Psoas muscle (tissue), 8 donors: ENCODE data around the gene DOK6. TPM values are rescaled to one million over a fixed set of nuclear protein-coding genes. Genes with fewer than 3 reads are reported as not detected.

ENCODE experiments used
- ATAC-seq, 4 donors: fragments of 200-7000 bp; cut with Tn5 transposase; one replicate each; pipeline ENCODE4 v1.9.1; 2020; ENCODE audit warnings: moderate library complexity in 3 of 4, mild to moderate bottlenecking in 2 of 4
- DNase-seq, 2 donors: peaks; one replicate each; pipeline ENCODE4 v3.0.0-alpha.2; 2020
- H3K27ac ChIP-seq: fragments of 200-600 bp; one replicate; pipeline ENCODE4 v1.8.0; 2022
- H3K27me3 ChIP-seq, 3 donors: fragments of 200-600 bp in 1 of 3; one replicate each; pipeline versions ENCODE4 v1.6.1 to v1.8.0; 2013 to 2022; ENCODE audit warnings: low read length in 2 of 3, mild to moderate bottlenecking in 2 of 3, moderate library complexity in 1 of 3; ENCODE audit not compliant: insufficient read depth in 3 of 3
- H3K36me3 ChIP-seq, 2 donors: fragments of 200-600 bp in 1 of 2; one replicate each; pipeline versions ENCODE4 v1.6.1 to v1.8.0; 2013 to 2022; ENCODE audit warnings: low read depth in 1 of 2, mild to moderate bottlenecking in 1 of 2, moderate library complexity in 1 of 2; ENCODE audit not compliant: insufficient read depth in 1 of 2
- H3K4me1 ChIP-seq: fragments of 200-600 bp; one replicate; pipeline ENCODE4 v1.8.0; 2022
- H3K4me3 ChIP-seq: fragments of 200-600 bp; one replicate; pipeline ENCODE4 v1.8.0; 2022; ENCODE audit warnings: mild to moderate bottlenecking
- H3K9me3 ChIP-seq: fragments of 200-600 bp; one replicate; pipeline ENCODE4 v1.8.0; 2022
- CTCF ChIP-seq: fragments of 200-600 bp; IDR thresholded peaks from one replicate; pipeline ENCODE4 v1.8.0; 2022; ENCODE audit warnings: antibody characterized with exemption
- WGBS, 3 donors: extraction: QIAGEN DNeasy Blood & Tissue Kit; methylation state at CpG; one replicate each; pipeline versions ENCODE4 v1.1.6 to v1.1.7; 2013; 5-methylcytosine and 5-hydroxymethylcytosine counted together
- intact Hi-C, 2 donors: fragments of 100-400 bp; cut with DNase I; formaldehyde crosslinking; loops; one replicate each; pipeline versions ENCODE4 v1.11.0 to v1.14.2; 2022
- polyA plus RNA-seq, 3 donors: library from polyadenylated mRNA; stranded (reverse); fragments of 200-250 nt; gene quantifications; one replicate each; pipeline ENCODE4 v1.2.3, GENCODE V29; 2013
- total RNA-seq, 4 donors: library from RNA; stranded (reverse); fragmentation: NEBNext Ultra II Directional in 2 of 4; extraction: Animal tissue kit (Norgen Biotek cat#: 25700) in 2 of 4; gene quantifications; one replicate each; pipeline versions ENCODE4 v1.2.1 to v1.2.4, GENCODE V29; 2021 to 2023
- donor health status: healthy with polysubstance abuse.
- donor health status: DM: no; HTN: no; CAD: no; lungs with moderate emphysema.
- donor health status: Bipolar disorder and iron deficiency.
- donor health status: healthy.
- donor health status: DM: yes; HTN: yes; CAD: no.
- donor health status: DM: no; HTN: no; CAD: no.
- donor health status: DM: no; HTN: no; CAD: no.
- donor health status: DM: yes; HTN: yes; CAD: no.

Gene DOK6
- total and polyA plus RNA-seq, 7 donors, result 0.05 to 0.97 (median 0.18) TPM

- DNase-seq, result no peak
- intact Hi-C loops, result no loop called here
- Histone ChIP-seq H3K4me3 (no peak overlapping the region), H3K9me3 (no peaks in the 10 kb centered on the region), H3K36me3 (no peaks in the 10 kb centered on the region), H3K27me3 (no peaks in the 10 kb centered on the region), H3K27ac (no peak overlapping the region), H3K4me1 (no peaks in the 10 kb centered on the region)
- no peak for ATAC-seq
- 72 to 87% (median 84%) methylated on average over 5 of the region's 5 CpGs for WGBS, 3 donors
- no peak for TF ChIP-seq CTCF
These were observed 82.9 kb downstream of the DOK6 start for GRCh38 chr18:69483574-69483973.

- no peaks in the 10 kb centered on the region for H3K4me1 ChIP-seq
- no peaks in the 10 kb centered on the region for H3K9me3 ChIP-seq
- WGBS, 3 donors, result 56 to 64% (median 57%) methylated on average over 6 of the region's 6 CpGs
- no peak overlapping the region for H3K4me3 ChIP-seq
- no peak for DNase-seq
- TF ChIP-seq CTCF, result no peak
- no peaks in the 10 kb centered on the region for H3K36me3 ChIP-seq
- no peaks in the 10 kb centered on the region for H3K27me3 ChIP-seq
- H3K27ac ChIP-seq, result no peak overlapping the region
- intact Hi-C loops, result no loop called here
- ATAC-seq, result no peak
These were observed 84.2 kb downstream of the DOK6 start for GRCh38 chr18:69484699-69485396.

- Histone ChIP-seq H3K9me3 (no peaks in the 10 kb centered on the region), H3K4me3 (no peak overlapping the region), H3K27me3 (no peaks in the 10 kb centered on the region), H3K36me3 (no peaks in the 10 kb centered on the region), H3K27ac (no peak overlapping the region), H3K4me1 (no peaks in the 10 kb centered on the region)
- no peak for DNase-seq
- ATAC-seq, result no peak
- no peak for TF ChIP-seq CTCF
- intact Hi-C loops, result no loop called here
- 65 to 91% (median 76%) methylated on average over 6 of the region's 6 CpGs for WGBS, 3 donors
These were observed 87.1 kb downstream of the DOK6 start for GRCh38 chr18:69487488-69488394.

GRCh38 chr18:69490072-69490471, 89.4 kb downstream of the DOK6 start:
- no peak overlapping the region for H3K4me3 ChIP-seq
- intact Hi-C loops, result no loop called here
- TF ChIP-seq CTCF, result no peak
- no peak for ATAC-seq
- no peaks in the 10 kb centered on the region for H3K36me3 ChIP-seq
- H3K27ac ChIP-seq, result no peak overlapping the region
- no peak for DNase-seq
- no peaks in the 10 kb centered on the region for H3K4me1 ChIP-seq
- H3K9me3 ChIP-seq, result no peaks in the 10 kb centered on the region
- WGBS, 3 donors, result 66 to 81% (median 68%) methylated on average over 1 of the region's 1 CpG
- H3K27me3 ChIP-seq, result no peaks in the 10 kb centered on the region
